GM10266 (cell line): ENCODE data around the gene CACNA1A.
A peak's percentile ranks its signal among the peaks of the same experiment; 100 is the strongest.
"Not testable (repeated sequence)": the region's sequence is repeated elsewhere in the genome, so short reads cannot be mapped to it uniquely, and the experiment has no call there.

Experiments
- DNase-seq: peaks from one replicate; pipeline ENCODE4 v3.0.0; 2012; ENCODE audit errors: extremely low spot score
- TF ChIP-seq, protein P1 (sequence below): IDR thresholded peaks from 2 replicates; pipeline ENCODE4 v1.5.1; 2012; ENCODE audit warnings: mild to moderate bottlenecking, low read depth; ENCODE audit not compliant: control insufficient read depth, insufficient read depth; ENCODE audit errors: missing control alignments

The CACNA1A gene

GRCh38 chr19:13366529-13367143 lies 139.6 kb downstream of the CACNA1A start:
- DNase-seq = no peak

GRCh38 chr19:13363954-13364353 lies 142.3 kb downstream of the CACNA1A start:
- no peak for DNase-seq
- TF ChIP-seq, protein P1, sequence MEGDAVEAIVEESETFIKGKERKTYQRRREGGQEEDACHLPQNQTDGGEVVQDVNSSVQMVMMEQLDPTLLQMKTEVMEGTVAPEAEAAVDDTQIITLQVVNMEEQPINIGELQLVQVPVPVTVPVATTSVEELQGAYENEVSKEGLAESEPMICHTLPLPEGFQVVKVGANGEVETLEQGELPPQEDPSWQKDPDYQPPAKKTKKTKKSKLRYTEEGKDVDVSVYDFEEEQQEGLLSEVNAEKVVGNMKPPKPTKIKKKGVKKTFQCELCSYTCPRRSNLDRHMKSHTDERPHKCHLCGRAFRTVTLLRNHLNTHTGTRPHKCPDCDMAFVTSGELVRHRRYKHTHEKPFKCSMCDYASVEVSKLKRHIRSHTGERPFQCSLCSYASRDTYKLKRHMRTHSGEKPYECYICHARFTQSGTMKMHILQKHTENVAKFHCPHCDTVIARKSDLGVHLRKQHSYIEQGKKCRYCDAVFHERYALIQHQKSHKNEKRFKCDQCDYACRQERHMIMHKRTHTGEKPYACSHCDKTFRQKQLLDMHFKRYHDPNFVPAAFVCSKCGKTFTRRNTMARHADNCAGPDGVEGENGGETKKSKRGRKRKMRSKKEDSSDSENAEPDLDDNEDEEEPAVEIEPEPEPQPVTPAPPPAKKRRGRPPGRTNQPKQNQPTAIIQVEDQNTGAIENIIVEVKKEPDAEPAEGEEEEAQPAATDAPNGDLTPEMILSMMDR = no peak

More at GRCh38 chr19:13366529-13367143, 139.6 kb downstream of the CACNA1A start:
- TF ChIP-seq, protein P1 = peak; percentile 12

GRCh38 chr19:13363245-13363644 lies 143.0 kb downstream of the CACNA1A start:
- TF ChIP-seq, protein P1 = no peak
- no peak for DNase-seq

DNA sequence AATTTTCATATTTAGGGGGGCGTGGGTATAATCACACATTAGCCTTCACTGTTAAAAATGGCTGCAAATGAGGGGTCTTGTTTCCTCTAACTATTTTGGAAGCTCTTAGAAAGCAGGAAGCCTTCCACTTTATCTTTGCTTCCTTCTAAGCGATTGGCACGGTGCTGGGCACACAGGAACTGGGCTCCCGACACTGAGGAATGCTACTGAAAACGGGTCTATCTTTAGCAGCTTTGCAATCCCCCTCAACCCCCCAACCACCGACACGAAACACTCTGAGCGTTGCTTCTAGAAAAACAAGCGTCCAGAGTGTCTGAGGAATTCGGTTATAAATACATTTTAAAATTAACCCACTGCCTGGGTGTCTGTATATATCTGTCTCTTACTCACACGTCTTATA lies 143.6 kb downstream of the CACNA1A start:
- DNase-seq = no peak
- TF ChIP-seq, protein P1 = no peak

DNA sequence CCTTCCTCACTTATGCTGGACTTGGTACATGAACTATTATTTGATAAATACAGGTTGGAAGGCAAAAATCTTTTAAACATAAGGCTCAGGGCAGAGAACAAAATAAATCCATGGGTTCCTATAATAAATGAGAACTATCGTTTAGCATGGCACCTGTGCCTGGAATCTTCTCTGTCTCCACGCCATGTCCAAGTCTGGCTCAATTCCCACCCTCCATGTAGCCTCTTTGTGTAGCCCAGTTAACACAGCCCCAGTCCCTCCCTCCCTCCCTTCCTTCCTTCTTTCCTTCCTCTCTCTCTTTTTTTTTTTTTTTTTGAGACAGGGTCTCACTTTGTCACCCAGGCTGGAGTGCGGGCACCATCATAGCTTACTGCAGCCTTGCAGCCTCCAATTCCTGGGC lies 144.6 kb downstream of the CACNA1A start:
- DNase-seq = not testable (repeated sequence)

- TF ChIP-seq, protein P1 = no peak
- DNase-seq = no peak
Measured at GRCh38 chr19:13356686-13357280, 149.5 kb downstream of the CACNA1A start.

- TF ChIP-seq, protein P1 = no peak
- no peak for DNase-seq
Measured at GRCh38 chr19:13356185-13356584, 150.1 kb downstream of the CACNA1A start.
